ENCODE results near the gene ZSCAN10. TPM values are rescaled to one million over a fixed set of nuclear protein-coding genes. Genes with fewer than 3 reads are reported as not detected.

Gene ZSCAN10
- total and polyA plus RNA-seq, 2 of the 13 experiments (the other 11 are each of a cell fraction or from before 2014, with no cell fraction given): not detected

DNA sequence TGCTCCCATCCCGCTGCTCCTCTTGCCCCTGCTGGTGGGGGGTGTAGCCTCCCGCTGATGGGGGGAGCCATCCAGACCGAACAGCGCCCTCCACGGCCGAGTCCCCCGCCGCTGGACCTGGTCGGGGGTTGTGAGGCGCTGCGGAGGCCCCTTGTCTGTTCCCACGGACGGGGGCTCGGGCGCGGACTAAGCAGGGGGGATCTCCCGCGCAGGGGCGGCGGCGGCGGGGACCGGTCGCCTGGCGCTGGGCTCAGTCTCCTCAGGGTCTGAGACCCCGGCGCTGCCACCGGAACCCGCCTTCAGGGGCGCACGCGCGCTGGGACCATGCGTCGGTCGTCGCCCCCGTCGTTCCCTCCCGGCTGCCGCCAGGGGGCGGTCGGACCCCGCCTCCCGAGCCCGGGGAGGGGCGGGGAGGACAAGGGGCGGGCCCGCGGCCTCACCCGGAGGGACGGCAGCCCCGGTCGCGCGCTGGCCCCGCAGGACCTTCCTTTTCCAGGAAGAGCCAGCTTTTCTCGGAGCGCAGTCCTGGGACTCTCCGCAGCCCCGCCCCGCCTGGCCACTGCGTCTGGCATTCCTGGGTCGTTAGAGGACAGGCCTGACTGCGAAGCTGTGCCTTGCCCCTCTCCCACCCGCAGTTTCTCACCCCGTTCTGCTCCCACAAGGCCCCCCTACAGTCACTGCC is 39.9 kb downstream of the ZSCAN10 start (continued):
- no peak for TF ChIP-seq RCOR2 (CRISPR knock-in tag; IDR thresholded peaks at IDR 0.05)
- TF ChIP-seq SOX6 (IDR thresholded peaks at IDR 0.05): no peak
- TF ChIP-seq SOX6 (CRISPR knock-in tag; IDR thresholded peaks at IDR 0.05): peak; percentile 46; the same call in 1 of the 2 replicates
- TF ChIP-seq CCDC6 (CRISPR knock-in tag; IDR thresholded peaks at IDR 0.05): peak; percentile 93
- TF ChIP-seq, protein P1, sequence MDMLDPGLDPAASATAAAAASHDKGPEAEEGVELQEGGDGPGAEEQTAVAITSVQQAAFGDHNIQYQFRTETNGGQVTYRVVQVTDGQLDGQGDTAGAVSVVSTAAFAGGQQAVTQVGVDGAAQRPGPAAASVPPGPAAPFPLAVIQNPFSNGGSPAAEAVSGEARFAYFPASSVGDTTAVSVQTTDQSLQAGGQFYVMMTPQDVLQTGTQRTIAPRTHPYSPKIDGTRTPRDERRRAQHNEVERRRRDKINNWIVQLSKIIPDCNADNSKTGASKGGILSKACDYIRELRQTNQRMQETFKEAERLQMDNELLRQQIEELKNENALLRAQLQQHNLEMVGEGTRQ (IDR thresholded peaks at IDR 0.05; ENCODE audit: low read depth, low read length): no peak
- TF ChIP-seq, protein P1 (CRISPR knock-in tag; IDR thresholded peaks at IDR 0.05; ENCODE audit: borderline replicate concordance): no peak
- TF ChIP-seq ZBTB8A (CRISPR knock-in tag; IDR thresholded peaks at IDR 0.05; ENCODE audit: borderline replicate concordance, low read depth): no peak
- no peak for TF ChIP-seq MIXL1 (CRISPR knock-in tag; IDR thresholded peaks at IDR 0.05)
- TF ChIP-seq NBN (conservative IDR thresholded peaks at IDR 0.05): no peak
- TF ChIP-seq, protein P2, sequence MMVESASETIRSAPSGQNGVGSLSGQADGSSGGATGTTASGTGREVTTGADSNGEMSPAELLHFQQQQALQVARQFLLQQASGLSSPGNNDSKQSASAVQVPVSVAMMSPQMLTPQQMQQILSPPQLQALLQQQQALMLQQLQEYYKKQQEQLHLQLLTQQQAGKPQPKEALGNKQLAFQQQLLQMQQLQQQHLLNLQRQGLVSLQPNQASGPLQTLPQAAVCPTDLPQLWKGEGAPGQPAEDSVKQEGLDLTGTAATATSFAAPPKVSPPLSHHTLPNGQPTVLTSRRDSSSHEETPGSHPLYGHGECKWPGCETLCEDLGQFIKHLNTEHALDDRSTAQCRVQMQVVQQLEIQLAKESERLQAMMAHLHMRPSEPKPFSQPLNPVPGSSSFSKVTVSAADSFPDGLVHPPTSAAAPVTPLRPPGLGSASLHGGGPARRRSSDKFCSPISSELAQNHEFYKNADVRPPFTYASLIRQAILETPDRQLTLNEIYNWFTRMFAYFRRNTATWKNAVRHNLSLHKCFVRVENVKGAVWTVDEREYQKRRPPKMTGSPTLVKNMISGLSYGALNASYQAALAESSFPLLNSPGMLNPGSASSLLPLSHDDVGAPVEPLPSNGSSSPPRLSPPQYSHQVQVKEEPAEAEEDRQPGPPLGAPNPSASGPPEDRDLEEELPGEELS (CRISPR knock-in tag; IDR thresholded peaks at IDR 0.05): 0 out of 2 replicates have a peak, but pooled peaks have one; percentile 21
- TF ChIP-seq ZNF547 (CRISPR knock-in tag; IDR thresholded peaks at IDR 0.05): peak; percentile 73
- no peak for TF ChIP-seq ZNF562 (CRISPR knock-in tag; IDR thresholded peaks at IDR 0.05; ENCODE audit: borderline replicate concordance)
- TF ChIP-seq ZFAT (CRISPR knock-in tag; conservative IDR thresholded peaks at IDR 0.05): no peak
- TF ChIP-seq, protein P3, sequence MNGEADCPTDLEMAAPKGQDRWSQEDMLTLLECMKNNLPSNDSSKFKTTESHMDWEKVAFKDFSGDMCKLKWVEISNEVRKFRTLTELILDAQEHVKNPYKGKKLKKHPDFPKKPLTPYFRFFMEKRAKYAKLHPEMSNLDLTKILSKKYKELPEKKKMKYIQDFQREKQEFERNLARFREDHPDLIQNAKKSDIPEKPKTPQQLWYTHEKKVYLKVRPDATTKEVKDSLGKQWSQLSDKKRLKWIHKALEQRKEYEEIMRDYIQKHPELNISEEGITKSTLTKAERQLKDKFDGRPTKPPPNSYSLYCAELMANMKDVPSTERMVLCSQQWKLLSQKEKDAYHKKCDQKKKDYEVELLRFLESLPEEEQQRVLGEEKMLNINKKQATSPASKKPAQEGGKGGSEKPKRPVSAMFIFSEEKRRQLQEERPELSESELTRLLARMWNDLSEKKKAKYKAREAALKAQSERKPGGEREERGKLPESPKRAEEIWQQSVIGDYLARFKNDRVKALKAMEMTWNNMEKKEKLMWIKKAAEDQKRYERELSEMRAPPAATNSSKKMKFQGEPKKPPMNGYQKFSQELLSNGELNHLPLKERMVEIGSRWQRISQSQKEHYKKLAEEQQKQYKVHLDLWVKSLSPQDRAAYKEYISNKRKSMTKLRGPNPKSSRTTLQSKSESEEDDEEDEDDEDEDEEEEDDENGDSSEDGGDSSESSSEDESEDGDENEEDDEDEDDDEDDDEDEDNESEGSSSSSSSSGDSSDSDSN (CRISPR knock-in tag; IDR thresholded peaks at IDR 0.05): peak; percentile 85
- TF ChIP-seq MTA1 (CRISPR knock-in tag; IDR thresholded peaks at IDR 0.05; ENCODE audit: borderline replicate concordance): peak; percentile 80
- TF ChIP-seq, protein P4, sequence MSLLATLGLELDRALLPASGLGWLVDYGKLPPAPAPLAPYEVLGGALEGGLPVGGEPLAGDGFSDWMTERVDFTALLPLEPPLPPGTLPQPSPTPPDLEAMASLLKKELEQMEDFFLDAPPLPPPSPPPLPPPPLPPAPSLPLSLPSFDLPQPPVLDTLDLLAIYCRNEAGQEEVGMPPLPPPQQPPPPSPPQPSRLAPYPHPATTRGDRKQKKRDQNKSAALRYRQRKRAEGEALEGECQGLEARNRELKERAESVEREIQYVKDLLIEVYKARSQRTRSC (CRISPR knock-in tag; IDR thresholded peaks at IDR 0.05; ENCODE audit: low read depth): peak; percentile 89
- TF ChIP-seq RBM22 (optimal IDR thresholded peaks at IDR 0.05; ENCODE audit: low read length): no peak
- peak; percentile 27; the same call in 1 of the 2 replicates for TF ChIP-seq ZNF878 (CRISPR knock-in tag; IDR thresholded peaks at IDR 0.05)
- TF ChIP-seq KDM2A (CRISPR knock-in tag; IDR thresholded peaks at IDR 0.05; ENCODE audit: borderline replicate concordance, low read depth): peak; percentile 78
- TF ChIP-seq IRF2 (CRISPR knock-in tag; IDR thresholded peaks at IDR 0.05): peak; percentile 42; the same call in 1 of the 2 replicates
- TF ChIP-seq, protein P5, sequence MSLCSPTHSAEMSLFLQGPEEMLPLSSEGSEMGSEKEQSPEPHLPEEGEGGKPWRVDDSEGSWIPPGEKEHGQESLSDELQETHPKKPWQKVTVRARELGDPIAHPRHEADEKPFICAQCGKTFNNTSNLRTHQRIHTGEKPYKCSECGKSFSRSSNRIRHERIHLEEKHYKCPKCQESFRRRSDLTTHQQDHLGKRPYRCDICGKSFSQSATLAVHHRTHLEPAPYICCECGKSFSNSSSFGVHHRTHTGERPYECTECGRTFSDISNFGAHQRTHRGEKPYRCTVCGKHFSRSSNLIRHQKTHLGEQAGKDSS (CRISPR knock-in tag; IDR thresholded peaks at IDR 0.05; ENCODE audit: borderline replicate concordance, low read depth): peak; percentile 80
- TF ChIP-seq ZNF558 (CRISPR knock-in tag; IDR thresholded peaks at IDR 0.05; ENCODE audit: borderline replicate concordance): peak; percentile 28; the same call in 1 of the 2 replicates
